Hypothalamus (tissue), 51 donors: ENCODE measurements around the gene CHSY3.
A peak's percentile ranks its signal among the peaks of the same experiment; 100 is the strongest.

Experiments used
- DNase-seq, 51 donors: peaks; one replicate each; lab custom pipeline; 2025; lab: John Stamatoyannopoulos, UW

Gene CHSY3

GRCh38 chr5:130021000-130021399 is 116.7 kb downstream of the CHSY3 start:
- no peak for DNase-seq

GRCh38 chr5:130021876-130022275 is 117.6 kb downstream of the CHSY3 start:
- no peak for DNase-seq

DNA sequence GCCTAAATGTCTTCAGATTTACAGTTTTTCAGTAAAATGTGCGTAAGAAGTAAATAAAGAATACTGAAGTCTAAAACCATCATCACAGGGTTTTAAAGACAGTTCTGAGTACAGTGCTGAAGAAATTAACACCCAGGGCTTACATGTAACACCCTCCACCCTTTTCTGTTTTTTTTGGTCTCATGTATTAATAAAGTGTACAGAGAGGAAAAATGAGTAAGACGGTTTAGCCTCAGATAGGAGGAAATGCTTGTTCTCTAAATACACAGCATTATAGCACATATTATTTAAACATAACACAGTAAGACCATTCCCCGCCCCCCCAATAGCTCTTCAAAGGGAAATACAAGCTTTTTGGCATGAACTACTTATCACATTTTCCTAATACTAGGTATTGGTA is 119.3 kb downstream of the CHSY3 start:
- no peak for DNase-seq

- no peak for DNase-seq
These were observed 119.7 kb downstream of the CHSY3 start for GRCh38 chr5:130024006-130024405.

DNA sequence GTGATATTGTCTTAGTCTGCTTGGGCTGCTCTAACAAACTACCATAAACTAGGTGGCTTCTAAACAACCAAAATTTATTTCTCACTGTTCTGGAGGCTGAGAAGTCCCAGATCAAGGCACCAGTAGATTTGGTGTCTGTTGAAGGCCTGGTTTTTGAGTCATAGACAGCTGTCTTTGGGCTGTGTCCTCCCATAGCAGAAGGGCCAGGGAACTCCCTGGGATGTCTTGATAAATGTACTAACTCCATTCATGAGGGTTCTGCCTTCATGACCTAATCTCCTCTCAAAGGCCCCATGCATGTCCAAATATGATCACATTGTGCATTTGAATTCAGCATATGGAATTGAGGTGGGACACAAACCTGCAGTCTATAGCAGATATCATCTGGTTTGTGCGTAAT is 121.2 kb downstream of the CHSY3 start:
- no peak for DNase-seq

- peak in 34 of 51 donors; percentile 2 to 54 (median 12) for DNase-seq
These were observed 128.5 kb downstream of the CHSY3 start for GRCh38 chr5:130032807-130033206.

- DNase-seq = no peak
These were observed 130.4 kb downstream of the CHSY3 start for GRCh38 chr5:130034566-130035210.

GRCh38 chr5:130035388-130035787 is 131.1 kb downstream of the CHSY3 start:
- no peak for DNase-seq

- no peak for DNase-seq
These were observed 133.6 kb downstream of the CHSY3 start for GRCh38 chr5:130037905-130038304.

DNA sequence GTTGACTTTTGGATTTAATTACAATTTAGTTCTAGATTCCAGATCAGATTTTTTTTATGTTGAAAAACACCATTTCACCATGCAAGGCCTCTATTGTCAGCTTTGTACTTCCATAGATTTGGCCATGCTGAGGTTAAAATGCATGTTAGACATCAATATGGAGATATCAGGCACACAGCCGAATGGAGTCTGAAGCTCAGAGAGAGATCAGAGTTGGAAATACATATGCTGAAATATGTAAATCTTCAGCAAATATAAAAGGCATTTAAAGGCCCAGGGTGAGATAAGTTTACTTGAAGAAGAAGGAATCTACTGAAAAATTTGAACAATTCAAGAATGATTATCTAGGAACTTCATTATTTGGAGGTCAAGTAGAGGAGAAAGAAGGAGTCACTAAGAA is 139.6 kb downstream of the CHSY3 start:
- no peak for DNase-seq

DNA sequence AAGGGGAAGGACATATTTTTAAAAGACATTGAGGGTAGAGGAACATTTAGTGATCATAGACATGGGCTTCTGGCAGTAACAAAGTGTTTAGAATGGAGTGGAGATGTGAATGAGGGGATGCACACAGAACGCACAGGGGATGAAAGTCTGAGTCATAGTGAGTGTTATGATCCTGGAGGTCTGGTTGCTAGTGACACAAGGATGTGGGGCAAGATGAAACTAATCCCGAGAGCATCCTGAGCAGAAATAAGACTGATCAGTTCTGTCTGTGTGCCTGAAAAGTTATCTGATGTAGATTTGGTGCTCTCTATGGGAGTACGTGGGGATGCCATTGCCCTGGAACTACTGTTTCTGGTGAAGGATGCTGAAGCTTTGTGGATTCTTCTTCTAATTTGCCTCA is 141.1 kb downstream of the CHSY3 start:
- DNase-seq = no peak

DNA sequence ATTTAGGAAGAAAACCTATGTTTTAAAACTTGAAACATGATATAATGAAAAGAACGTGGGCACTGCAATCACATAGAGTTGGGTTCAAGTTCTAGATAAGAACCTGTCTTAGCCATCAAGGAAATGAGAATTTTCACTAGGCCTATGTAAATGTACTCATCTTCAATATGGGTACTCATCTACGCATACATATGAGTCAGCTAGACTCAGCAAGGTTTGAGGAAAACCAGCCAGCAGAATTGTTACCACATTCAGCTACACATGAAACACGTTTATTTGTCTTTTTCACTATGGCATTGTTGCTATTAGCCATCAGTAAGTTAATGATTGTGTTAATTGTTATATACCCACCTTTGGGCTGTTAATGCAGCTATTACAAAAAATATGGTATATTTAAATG is 146.3 kb downstream of the CHSY3 start:
- DNase-seq = no peak

DNA sequence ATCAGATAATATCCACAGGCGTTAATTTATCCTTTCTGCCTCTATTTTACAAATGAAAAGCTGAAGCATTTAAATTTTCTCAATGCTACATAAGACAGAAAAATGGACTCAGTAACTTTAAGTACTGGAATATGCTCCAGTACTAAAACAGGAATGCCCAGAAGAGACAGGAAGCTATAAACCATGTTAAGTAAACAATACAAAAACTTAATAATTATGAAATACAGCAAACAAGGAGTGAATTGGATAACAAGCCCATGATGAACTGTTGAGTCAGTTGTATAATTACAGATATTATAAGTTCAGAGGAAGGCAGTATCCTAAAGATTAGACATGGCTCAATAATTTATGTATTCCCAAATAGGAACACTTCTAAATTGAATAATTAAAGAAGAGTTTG is 148.5 kb downstream of the CHSY3 start:
- no peak for DNase-seq

DNA sequence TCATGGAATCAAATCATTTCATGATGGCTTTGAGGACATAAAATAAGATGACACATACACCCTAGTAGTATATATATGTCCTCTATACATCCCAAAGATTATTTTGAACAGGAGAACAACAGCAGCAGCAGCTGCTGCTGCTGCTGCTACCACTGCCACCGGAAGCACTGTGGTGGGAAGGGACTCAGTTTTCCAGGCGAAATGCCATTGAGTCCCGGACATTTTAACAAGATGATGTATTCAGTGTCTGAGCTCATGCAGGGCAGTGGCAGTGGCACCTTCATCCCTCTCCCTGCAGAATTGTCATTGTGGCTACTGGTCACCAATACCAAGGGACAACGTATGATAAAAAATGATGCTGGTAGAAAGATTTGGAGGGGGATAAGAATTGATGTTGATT is 151.3 kb downstream of the CHSY3 start:
- no peak for DNase-seq

GRCh38 chr5:130061746-130062145 is 157.5 kb downstream of the CHSY3 start:
- no peak for DNase-seq

- DNase-seq = no peak
These were observed 159.3 kb downstream of the CHSY3 start for GRCh38 chr5:130063603-130064002.

DNA sequence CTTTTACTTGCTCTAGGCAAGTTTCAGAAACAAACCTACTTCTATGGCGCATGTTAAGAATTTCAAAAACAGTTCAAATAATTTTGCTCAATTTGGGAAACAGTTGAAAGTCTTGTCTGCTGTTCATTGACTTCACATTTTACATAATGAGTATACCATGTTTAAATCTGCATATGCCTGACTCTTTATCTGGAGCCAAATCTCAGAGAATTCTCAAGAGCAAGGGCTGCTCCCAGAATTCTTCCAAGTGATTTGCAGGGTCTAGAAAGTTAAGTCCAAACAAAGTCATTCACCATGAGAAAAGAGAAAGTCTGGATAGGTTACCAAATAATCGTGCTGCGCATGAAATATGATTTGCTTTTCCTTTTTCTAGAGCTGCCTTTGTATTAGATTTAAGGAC is 160.2 kb downstream of the CHSY3 start:
- DNase-seq = no peak

- no peak for DNase-seq
These were observed 161.4 kb downstream of the CHSY3 start for GRCh38 chr5:130065617-130066016.

DNA sequence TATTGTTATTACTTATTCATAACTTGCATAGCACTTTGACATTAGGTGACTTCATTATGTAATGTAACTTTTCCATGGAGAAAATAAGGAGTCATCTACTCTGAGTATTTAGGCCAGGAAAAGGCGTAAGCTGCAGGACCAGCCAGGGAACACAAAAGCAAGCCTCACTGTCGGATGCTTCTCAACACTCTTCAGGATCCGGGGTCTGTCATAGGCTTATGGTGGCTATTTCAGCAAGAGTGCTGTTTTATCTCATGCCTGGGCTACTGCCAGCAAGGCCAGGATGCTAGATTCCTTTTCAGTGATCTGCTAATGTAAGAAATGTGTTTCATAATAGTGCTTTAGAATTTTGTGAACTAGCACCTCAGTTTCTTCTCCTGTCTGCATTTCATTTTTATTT is 162.4 kb downstream of the CHSY3 start:
- DNase-seq = no peak

GRCh38 chr5:130067364-130067763 is 163.1 kb downstream of the CHSY3 start:
- no peak for DNase-seq

GRCh38 chr5:130068101-130068500 is 163.8 kb downstream of the CHSY3 start:
- DNase-seq = no peak

- DNase-seq = no peak
These were observed 164.7 kb downstream of the CHSY3 start for GRCh38 chr5:130068988-130069387.

- DNase-seq = no peak
These were observed 170.6 kb downstream of the CHSY3 start for GRCh38 chr5:130074820-130075219.
